GM18508 (cell line): ENCODE data around the gene XRRA1.
"Not testable (repeated sequence)": the region's sequence is repeated elsewhere in the genome, so short reads cannot be mapped to it uniquely, and the experiment has no call there.

Experiments
- ATAC-seq: cut with Tn5 transposase; IDR thresholded peaks from one replicate; pipeline ENCODE4 v1.9.1; 2021; ENCODE audit warnings: moderate number of reproducible peaks; ENCODE audit not compliant: insufficient read depth, unreplicated experiment

XRRA1 gene

GRCh38 chr11:74839446-74839845 lies 109.4 kb downstream of the XRRA1 start:
- ATAC-seq = no peak

GRCh38 chr11:74838188-74838587 lies 110.7 kb downstream of the XRRA1 start:
- ATAC-seq = no peak

- ATAC-seq = no peak
These were observed 111.7 kb downstream of the XRRA1 start for GRCh38 chr11:74837191-74837590.

GRCh38 chr11:74826901-74827300 lies 122.0 kb downstream of the XRRA1 start:
- ATAC-seq = no peak

- not testable (repeated sequence) for ATAC-seq
These were observed 123.3 kb downstream of the XRRA1 start for GRCh38 chr11:74825596-74825995.

- no peak for ATAC-seq
These were observed 124.5 kb downstream of the XRRA1 start for GRCh38 chr11:74824285-74824982.

GRCh38 chr11:74822170-74822569 lies 126.7 kb downstream of the XRRA1 start:
- ATAC-seq = no peak

GRCh38 chr11:74820763-74821162 lies 128.1 kb downstream of the XRRA1 start:
- ATAC-seq = no peak

- no peak for ATAC-seq
These were observed 129.5 kb downstream of the XRRA1 start for GRCh38 chr11:74819400-74819799.

GRCh38 chr11:74818283-74818946 lies 130.5 kb downstream of the XRRA1 start:
- no peak for ATAC-seq

GRCh38 chr11:74816664-74817063 lies 132.2 kb downstream of the XRRA1 start:
- ATAC-seq = no peak

GRCh38 chr11:74815966-74816365 lies 132.9 kb downstream of the XRRA1 start:
- ATAC-seq = no peak

- no peak for ATAC-seq
These were observed 139.1 kb downstream of the XRRA1 start for GRCh38 chr11:74809801-74810200.

GRCh38 chr11:74806267-74806666 lies 142.6 kb downstream of the XRRA1 start:
- no peak for ATAC-seq

- ATAC-seq = no peak
These were observed 157.4 kb downstream of the XRRA1 start for GRCh38 chr11:74791333-74792100.
